H1 (cell line): ENCODE data around the gene TMEM269. TPM values are rescaled to one million over a fixed set of nuclear protein-coding genes. Genes with fewer than 3 reads are reported as not detected.

Source experiments
- polyA plus RNA-seq, 7 experiments: library from polyadenylated mRNA; depleted of rRNA in 3 of 7; stranded (reverse) in 5 of 7; unstranded in 2 of 7; fragments of >200 nt in 5 of 7; fragments of 200-250 nt in 2 of 7; gene quantifications; 1 replicate in 5 of 7; 2 replicates in 1 of 7; 4 replicates in 1 of 7; pipeline versions ENCODE4 v1.2.1 to v1.2.3, GENCODE V29; 2011 to 2013; ENCODE audit warnings: missing spikeins in 2 of 7, mixed read lengths in 2 of 7
- total RNA-seq: library from RNA; stranded (reverse); fragmentation: NEBNext Ultra II Directional; extraction: Animal tissue kit (Norgen Biotek cat#: 25700); gene quantifications from 2 replicates; pipeline ENCODE4 v1.2.1, GENCODE V29; 2021

TMEM269 gene
- total and polyA plus RNA-seq, 2 of the 8 experiments (the other 6 are each of a cell fraction or from before 2014, with no cell fraction given), result 0.14 to 0.35 TPM

Other genes starting within 250 kb of the TMEM269 start
- gene PPIH, start 126.6 kb upstream of the TMEM269 start, total RNA-seq, result 72.8 and 78.1 TPM in 2 replicates
- gene PPIH, start 126.6 kb upstream of the TMEM269 start, polyA plus RNA-seq (2011; rRNA removed), result 62.2 and 91.5 TPM in 2 replicates
- 1,219 and 1,248 TPM in 2 replicates for gene YBX1, start 102.6 kb upstream of the TMEM269 start, total RNA-seq
- gene YBX1, start 102.6 kb upstream of the TMEM269 start, polyA plus RNA-seq (2011; rRNA removed), result 438 and 476 TPM in 2 replicates
- gene CLDN19, start 44.8 kb upstream of the TMEM269 start, total RNA-seq, result 9.7 and 12.1 TPM in 2 replicates
- 17.2 and 27.8 TPM in 2 replicates for gene CLDN19, start 44.8 kb upstream of the TMEM269 start, polyA plus RNA-seq (2011; rRNA removed)
- gene P3H1, start 18.0 kb upstream of the TMEM269 start, total RNA-seq, result 58.4 and 60.4 TPM in 2 replicates
- 87.5 and 90.7 TPM in 2 replicates for gene P3H1, start 18.0 kb upstream of the TMEM269 start, polyA plus RNA-seq (2011; rRNA removed)
- 6.9 and 7.1 TPM in 2 replicates for gene C1orf50, start 17.7 kb upstream of the TMEM269 start, total RNA-seq
- 2.1 and 3.2 TPM in 2 replicates for gene C1orf50, start 17.7 kb upstream of the TMEM269 start, polyA plus RNA-seq (2011; rRNA removed)
- 3.9 and 5.0 TPM in 2 replicates for gene ERMAP, start 32.1 kb downstream of the TMEM269 start, total RNA-seq
- gene ERMAP, start 32.1 kb downstream of the TMEM269 start, polyA plus RNA-seq (2011; rRNA removed), result 2.2 and 2.5 TPM in 2 replicates
- gene SVBP, start 32.4 kb downstream of the TMEM269 start, total RNA-seq, result 30.2 and 34.2 TPM in 2 replicates
- gene SVBP, start 32.4 kb downstream of the TMEM269 start, polyA plus RNA-seq (2011; rRNA removed), result 16.3 and 29.7 TPM in 2 replicates
- 18.6 and 19.5 TPM in 2 replicates for gene ZNF691, start 61.6 kb downstream of the TMEM269 start, total RNA-seq
- gene ZNF691, start 61.6 kb downstream of the TMEM269 start, polyA plus RNA-seq (2011; rRNA removed), result 19.0 and 19.5 TPM in 2 replicates
- 230 and 239 TPM in 2 replicates for gene SLC2A1, start 173.9 kb downstream of the TMEM269 start, total RNA-seq
- 308 and 434 TPM in 2 replicates for gene SLC2A1, start 173.9 kb downstream of the TMEM269 start, polyA plus RNA-seq (2011; rRNA removed)